ENCODE results near the gene MORF4L2.
"Not testable (repeated sequence)": the region's sequence is repeated elsewhere in the genome, so short reads cannot be mapped to it uniquely, and the experiment has no call there.

The MORF4L2 gene

GRCh38 chrX:103678199-103678993 is 8.1 kb downstream of the MORF4L2 start:
- no peak for DNase-seq

GRCh38 chrX:103674531-103675454 is 11.7 kb downstream of the MORF4L2 start:
- DNase-seq, result no peak

DNA sequence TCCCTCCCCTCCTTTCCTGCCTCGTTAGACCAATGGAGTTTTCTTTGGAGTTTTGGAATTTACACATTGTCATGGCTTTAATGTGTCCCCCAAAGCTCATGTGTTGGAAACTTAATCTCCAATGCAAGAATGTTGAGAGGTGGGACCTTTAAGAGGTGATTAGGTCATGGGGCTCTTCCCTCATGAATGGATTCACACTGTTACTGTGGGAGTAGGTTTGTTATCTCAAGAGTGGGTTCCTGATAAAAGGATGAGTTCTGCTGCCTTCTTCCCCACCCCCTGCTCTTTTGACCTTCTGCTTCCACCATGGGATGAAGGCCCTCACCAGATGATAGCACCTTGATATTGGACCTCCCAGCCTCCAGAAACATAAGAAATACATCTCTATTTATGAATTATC is 16.8 kb downstream of the MORF4L2 start:
- no peak for DNase-seq

DNA sequence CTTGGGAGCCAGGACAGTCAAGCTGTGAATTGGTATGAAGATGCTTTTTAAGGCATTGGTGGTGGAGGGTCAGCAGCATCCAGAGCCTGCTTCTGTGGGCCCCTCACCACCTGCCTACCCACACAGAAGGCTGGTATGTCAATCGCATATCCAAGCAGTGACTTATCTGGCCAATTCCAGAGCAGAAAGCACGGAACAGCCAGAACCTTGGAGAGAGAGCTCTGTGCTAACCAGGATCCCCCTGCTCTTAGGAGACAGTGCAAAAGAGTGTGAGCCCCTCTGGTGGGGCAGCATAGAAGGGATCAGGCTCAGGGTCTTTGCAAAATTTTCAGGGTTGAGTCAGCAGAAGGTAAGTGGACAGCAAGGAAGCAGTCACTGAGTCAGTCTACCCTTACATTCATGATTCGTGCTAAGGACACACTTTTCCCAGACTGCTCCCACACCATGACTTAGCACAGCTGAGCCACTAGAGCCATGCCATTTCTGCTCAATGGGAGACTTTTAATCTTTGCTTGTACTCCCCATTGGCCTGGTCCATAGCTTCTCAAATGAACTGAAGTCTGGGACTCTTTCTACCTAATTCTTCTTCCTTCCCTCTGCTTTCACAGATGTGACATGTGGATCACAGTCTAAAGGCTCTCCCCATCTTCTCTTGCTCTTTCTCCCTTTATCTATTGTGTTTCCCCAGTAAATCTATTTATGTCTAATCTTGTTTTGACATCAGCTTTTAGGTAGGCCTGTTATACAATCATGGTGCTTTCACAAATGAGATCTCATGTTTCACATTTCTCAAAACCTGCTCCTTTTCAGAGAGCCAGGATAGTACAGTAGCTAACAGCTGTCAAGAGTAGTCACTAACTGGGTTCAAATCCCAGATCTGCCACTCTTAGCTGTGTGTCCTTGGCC is 20.0 kb downstream of the MORF4L2 start:
- no peak for DNase-seq

- no peak for DNase-seq
Observed at GRCh38 chrX:103663981-103664762, 22.3 kb downstream of the MORF4L2 start.

GRCh38 chrX:103659460-103659859 is 27.0 kb downstream of the MORF4L2 start:
- DNase-seq, result not testable (repeated sequence)

GRCh38 chrX:103658681-103659433 is 27.6 kb downstream of the MORF4L2 start:
- no peak for DNase-seq

- not testable (repeated sequence) for DNase-seq
Observed at GRCh38 chrX:103657066-103657465, 29.4 kb downstream of the MORF4L2 start.

GRCh38 chrX:103656617-103657016 is 29.9 kb downstream of the MORF4L2 start:
- no peak for DNase-seq

- DNase-seq, result not testable (repeated sequence)
Observed at GRCh38 chrX:103655230-103656000, 31.1 kb downstream of the MORF4L2 start.

GRCh38 chrX:103651151-103651773 is 35.2 kb downstream of the MORF4L2 start:
- DNase-seq, result no peak

DNA sequence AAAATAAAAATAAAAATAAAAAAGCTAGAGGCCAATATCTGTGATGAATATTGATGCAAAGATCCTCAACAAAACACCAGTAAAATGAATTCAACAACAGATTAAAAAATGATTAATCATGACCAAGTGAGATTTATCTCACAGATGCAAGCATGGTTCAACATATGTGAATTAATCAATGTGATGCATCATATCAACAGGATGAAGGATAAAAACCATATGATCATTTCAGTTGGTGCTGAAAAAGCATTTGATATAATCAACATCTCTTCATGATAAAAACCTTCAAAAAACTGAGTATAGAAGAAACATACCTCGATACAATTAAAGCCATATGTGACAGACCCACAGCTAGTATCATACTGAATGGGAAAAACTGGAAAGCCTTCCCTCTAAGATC is 38.9 kb downstream of the MORF4L2 start:
- DNase-seq, result no peak

GRCh38 chrX:103644125-103644524 is 42.4 kb downstream of the MORF4L2 start:
- DNase-seq, result no peak

- DNase-seq, result no peak
Observed at GRCh38 chrX:103640401-103641155, 45.9 kb downstream of the MORF4L2 start.

DNA sequence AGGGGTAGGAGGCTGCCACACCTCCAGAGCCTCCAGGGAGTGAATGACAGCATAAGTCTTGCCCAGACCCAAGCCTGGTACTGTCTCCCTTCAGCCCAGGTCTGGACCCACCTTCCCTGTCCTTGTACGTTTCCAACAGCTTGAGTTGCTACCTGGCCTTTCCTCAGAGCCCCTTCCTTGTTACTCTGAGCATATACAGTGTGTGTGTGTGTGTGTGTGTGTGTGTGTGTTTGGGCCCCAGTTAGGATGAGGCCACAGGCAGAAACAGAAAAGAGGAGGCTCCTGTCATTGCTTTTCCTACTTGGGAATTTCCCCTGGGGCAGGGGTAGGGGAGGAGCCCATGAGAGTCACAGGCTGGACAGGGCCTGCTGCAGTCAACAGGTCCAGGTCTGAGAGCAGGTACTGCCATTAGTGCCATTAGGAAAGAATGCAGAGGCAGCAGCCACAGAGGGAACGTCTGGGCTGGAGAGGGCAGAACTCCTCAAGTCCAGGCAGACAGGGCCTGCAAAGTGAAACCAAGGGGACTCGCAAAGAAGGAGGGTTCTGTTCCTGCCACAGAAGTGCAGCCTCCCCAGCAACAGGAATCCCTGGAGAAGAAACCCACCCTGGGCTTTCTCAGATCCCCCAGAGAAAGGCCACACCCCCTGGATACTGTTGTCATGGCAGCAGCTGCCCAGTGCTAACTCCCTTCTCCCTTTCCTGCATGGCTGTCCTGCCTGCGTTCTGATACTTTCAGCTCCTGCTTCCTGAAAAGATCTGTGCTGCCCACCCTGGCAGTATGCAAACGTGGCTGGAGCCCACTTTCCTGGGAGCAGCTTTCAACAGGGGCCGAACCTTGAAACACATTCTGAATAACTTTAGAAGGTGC is 47.8 kb downstream of the MORF4L2 start:
- not testable (repeated sequence) for DNase-seq

GRCh38 chrX:103637604-103638338 is 48.7 kb downstream of the MORF4L2 start:
- no peak for DNase-seq

- DNase-seq, result no peak
Observed at GRCh38 chrX:103635436-103635835, 51.1 kb downstream of the MORF4L2 start.
